ENCODE results near the gene NLGN1.

Gene NLGN1

GRCh38 chr3:173650596-173650995 lies 253.1 kb downstream of the NLGN1 start:
- DNase-seq = no peak

GRCh38 chr3:173652093-173652492 lies 254.5 kb downstream of the NLGN1 start:
- DNase-seq = no peak

- no peak for DNase-seq
These were observed 256.2 kb downstream of the NLGN1 start for GRCh38 chr3:173653781-173654180.

GRCh38 chr3:173659972-173660371 lies 262.4 kb downstream of the NLGN1 start:
- no peak for DNase-seq

- DNase-seq = no peak
These were observed 263.2 kb downstream of the NLGN1 start for GRCh38 chr3:173660645-173661299.

- no peak for DNase-seq
These were observed 266.2 kb downstream of the NLGN1 start for GRCh38 chr3:173663696-173664111.

GRCh38 chr3:173676094-173676493 lies 278.6 kb downstream of the NLGN1 start:
- DNase-seq = no peak

- no peak for DNase-seq
These were observed 283.7 kb downstream of the NLGN1 start for GRCh38 chr3:173681188-173681678.

GRCh38 chr3:173685456-173685855 lies 287.9 kb downstream of the NLGN1 start:
- no peak for DNase-seq

GRCh38 chr3:173688216-173688842 lies 290.8 kb downstream of the NLGN1 start:
- DNase-seq = no peak

- DNase-seq = no peak
These were observed 293.1 kb downstream of the NLGN1 start for GRCh38 chr3:173690542-173691180.

- DNase-seq = no peak
These were observed 301.8 kb downstream of the NLGN1 start for GRCh38 chr3:173699353-173699752.

GRCh38 chr3:173700336-173700735 lies 302.8 kb downstream of the NLGN1 start:
- DNase-seq = no peak

GRCh38 chr3:173702561-173702960 lies 305.0 kb downstream of the NLGN1 start:
- no peak for DNase-seq

- DNase-seq = no peak
These were observed 306.2 kb downstream of the NLGN1 start for GRCh38 chr3:173703771-173704170.

GRCh38 chr3:173706630-173707029 lies 309.1 kb downstream of the NLGN1 start:
- no peak for DNase-seq

GRCh38 chr3:173708191-173708590 lies 310.6 kb downstream of the NLGN1 start:
- no peak for DNase-seq

- DNase-seq = no peak
These were observed 311.5 kb downstream of the NLGN1 start for GRCh38 chr3:173709026-173709425.

- no peak for DNase-seq
These were observed 314.1 kb downstream of the NLGN1 start for GRCh38 chr3:173711619-173712018.

GRCh38 chr3:173719585-173719984 lies 322.0 kb downstream of the NLGN1 start:
- no peak for DNase-seq

GRCh38 chr3:173725507-173725906 lies 328.0 kb downstream of the NLGN1 start:
- DNase-seq = no peak

GRCh38 chr3:173730391-173730790 lies 332.8 kb downstream of the NLGN1 start:
- no peak for DNase-seq

GRCh38 chr3:173732237-173732636 lies 334.7 kb downstream of the NLGN1 start:
- no peak for DNase-seq

GRCh38 chr3:173733029-173733652 lies 335.6 kb downstream of the NLGN1 start:
- DNase-seq = no peak

Measured in stimulated activated naive CD4-positive, alpha-beta T cell treated with Interleukin-2 at 50 U/mL for 16 hours (primary cell).